BE2C (cell line): ENCODE data around the gene C7orf57.

Experiments used
- DNase-seq: peaks from one replicate; pipeline ENCODE4 v3.0.0-alpha.2; 2020
- H3K27me3 ChIP-seq: fragments of 250-450 bp; sonication (Bioruptor Pico); 2 replicates; pipeline ENCODE4 v1.5.1; 2020; ENCODE audit warnings: mild to moderate bottlenecking
- H3K36me3 ChIP-seq: fragments of 250-450 bp; sonication (Bioruptor Pico); 2 replicates; pipeline ENCODE4 v1.5.1; 2020; ENCODE audit warnings: mild to moderate bottlenecking
- H3K4me1 ChIP-seq: fragments of 250-450 bp; sonication (Bioruptor Pico); 2 replicates; pipeline ENCODE4 v1.5.1; 2020
- H3K4me3 ChIP-seq: 2 replicates; pipeline ENCODE4 v1.5.1; 2011; ENCODE audit warnings: low read depth, low read length
- H3K9me3 ChIP-seq: fragments of 250-450 bp; sonication (Bioruptor Pico); 2 replicates; pipeline ENCODE4 v1.5.1; 2020
- TF ChIP-seq, protein P1 (sequence below): IDR thresholded peaks from 2 replicates; pipeline ENCODE4 v1.5.1; 2012; ENCODE audit warnings: mild to moderate bottlenecking, low read depth, low read length

Gene C7orf57

DNA sequence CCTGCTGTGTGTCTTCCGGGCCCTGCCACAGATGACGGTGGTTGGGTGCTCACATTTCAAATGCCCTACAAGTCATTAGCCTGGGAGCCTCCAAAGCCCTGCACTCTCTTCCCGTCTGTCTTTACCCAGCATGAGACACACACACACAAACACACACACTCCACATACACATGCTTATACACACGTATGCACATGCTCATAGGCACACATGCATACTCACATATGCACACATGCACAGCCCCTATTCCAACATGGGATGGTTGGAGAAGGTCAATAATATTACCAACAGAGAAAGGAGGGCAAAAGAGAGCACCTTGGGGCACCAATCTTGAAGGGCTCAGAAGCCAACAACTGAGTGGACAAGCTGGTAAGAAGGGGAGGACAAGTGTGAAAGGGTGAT lies 25.4 kb upstream of the C7orf57 start:
- DNase-seq: no peak
- Histone ChIP-seq H3K4me1 (no peaks in the 10 kb centered on the region), H3K36me3 (no peaks in the 10 kb centered on the region), H3K9me3 (no peaks in the 10 kb centered on the region), H3K27me3 (no peaks in the 10 kb centered on the region), H3K4me3 (no peak overlapping the region)
- TF ChIP-seq, protein P1, sequence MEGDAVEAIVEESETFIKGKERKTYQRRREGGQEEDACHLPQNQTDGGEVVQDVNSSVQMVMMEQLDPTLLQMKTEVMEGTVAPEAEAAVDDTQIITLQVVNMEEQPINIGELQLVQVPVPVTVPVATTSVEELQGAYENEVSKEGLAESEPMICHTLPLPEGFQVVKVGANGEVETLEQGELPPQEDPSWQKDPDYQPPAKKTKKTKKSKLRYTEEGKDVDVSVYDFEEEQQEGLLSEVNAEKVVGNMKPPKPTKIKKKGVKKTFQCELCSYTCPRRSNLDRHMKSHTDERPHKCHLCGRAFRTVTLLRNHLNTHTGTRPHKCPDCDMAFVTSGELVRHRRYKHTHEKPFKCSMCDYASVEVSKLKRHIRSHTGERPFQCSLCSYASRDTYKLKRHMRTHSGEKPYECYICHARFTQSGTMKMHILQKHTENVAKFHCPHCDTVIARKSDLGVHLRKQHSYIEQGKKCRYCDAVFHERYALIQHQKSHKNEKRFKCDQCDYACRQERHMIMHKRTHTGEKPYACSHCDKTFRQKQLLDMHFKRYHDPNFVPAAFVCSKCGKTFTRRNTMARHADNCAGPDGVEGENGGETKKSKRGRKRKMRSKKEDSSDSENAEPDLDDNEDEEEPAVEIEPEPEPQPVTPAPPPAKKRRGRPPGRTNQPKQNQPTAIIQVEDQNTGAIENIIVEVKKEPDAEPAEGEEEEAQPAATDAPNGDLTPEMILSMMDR: no peak

DNA sequence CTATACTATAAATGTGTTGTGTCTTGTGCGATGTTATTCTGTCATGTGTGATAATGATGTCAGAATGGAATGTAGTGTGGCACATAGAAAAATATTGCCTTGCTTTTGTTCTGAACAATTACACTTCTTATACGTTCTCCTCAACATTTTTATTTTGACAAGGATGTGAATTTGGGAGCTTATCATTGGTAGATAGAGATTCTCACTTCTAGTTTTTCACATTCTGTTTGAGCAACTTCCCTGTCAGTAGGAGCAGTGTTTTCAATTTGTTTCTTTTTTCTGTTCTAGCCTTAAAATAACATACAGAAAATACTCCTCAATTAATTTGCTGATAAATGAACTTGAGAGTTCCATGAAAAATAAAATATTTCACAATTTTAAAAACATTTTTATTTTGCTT lies 24.0 kb upstream of the C7orf57 start:
- Histone ChIP-seq H3K27me3 (no peaks in the 10 kb centered on the region), H3K9me3 (no peaks in the 10 kb centered on the region), H3K4me3 (no peak overlapping the region), H3K36me3 (no peaks in the 10 kb centered on the region), H3K4me1 (no peaks in the 10 kb centered on the region)
- TF ChIP-seq, protein P1: no peak
- no peak for DNase-seq

DNA sequence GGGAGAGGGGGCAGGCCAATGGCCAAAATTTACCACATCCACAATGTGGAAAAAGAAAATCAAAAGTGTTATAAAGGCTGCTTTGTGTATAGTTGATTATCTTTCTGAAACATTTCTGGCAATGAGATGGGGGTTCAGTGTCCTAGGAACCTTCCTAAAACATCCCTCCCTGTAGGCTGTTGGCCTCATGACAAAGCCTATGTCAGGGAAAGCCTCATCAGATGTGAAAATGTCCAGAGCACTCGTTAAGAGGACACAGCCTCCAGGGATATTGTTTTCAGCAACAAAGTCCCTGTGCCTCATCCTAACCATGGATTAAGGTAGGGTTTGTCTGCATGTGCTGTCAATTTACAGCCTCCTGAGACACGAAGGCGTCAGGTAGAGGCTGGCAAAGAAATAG lies 23.4 kb upstream of the C7orf57 start:
- no peaks in the 10 kb centered on the region for H3K36me3 ChIP-seq
- no peaks in the 10 kb centered on the region for H3K4me1 ChIP-seq
- no peaks in the 10 kb centered on the region for H3K27me3 ChIP-seq
- TF ChIP-seq, protein P1: no peak
- no peaks in the 10 kb centered on the region for H3K9me3 ChIP-seq
- DNase-seq: no peak
- H3K4me3 ChIP-seq: no peak overlapping the region

DNA sequence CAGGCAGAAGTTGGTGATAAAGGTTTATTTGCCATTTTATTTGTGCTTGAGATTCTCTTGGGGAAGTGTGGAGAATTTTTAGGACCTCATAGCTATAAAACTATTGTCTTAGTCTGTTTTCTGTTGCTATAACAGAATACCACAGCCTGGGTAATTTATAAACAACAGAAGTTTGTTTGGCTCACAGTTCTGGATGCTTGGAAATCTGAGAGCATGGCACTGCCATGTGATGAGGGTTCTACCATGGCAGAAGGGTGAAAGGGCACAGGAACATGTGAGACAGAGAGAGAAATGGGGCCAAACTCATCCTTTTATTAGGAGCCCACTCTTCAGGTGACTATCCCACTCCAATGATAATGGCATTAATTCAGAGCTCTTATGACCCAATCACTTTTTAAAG lies 18.7 kb upstream of the C7orf57 start:
- Histone ChIP-seq H3K27me3 (no peaks in the 10 kb centered on the region), H3K4me1 (no peaks in the 10 kb centered on the region), H3K4me3 (no peak overlapping the region), H3K36me3 (no peaks in the 10 kb centered on the region), H3K9me3 (no peaks in the 10 kb centered on the region)
- TF ChIP-seq, protein P1: no peak
- DNase-seq: no peak

DNA sequence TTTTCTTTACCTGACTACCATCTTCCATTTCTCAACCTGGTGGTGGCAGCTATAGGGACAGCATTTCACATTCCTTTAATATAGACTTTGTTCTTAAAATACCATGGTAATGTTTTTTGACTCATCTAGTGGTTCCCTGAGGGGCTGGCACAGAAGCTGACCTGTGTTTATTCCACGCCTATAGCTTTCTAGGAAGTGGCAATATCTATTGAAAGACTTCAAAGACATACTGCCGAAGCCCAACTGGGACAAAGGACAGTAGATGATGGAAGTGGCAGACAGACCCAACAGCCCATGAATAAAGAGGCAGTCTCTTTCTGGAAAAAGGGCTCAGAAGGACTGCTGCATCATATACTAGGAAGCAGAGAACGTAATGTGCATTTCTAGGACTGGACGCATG lies 17.7 kb upstream of the C7orf57 start:
- Histone ChIP-seq H3K9me3 (no peaks in the 10 kb centered on the region), H3K4me1 (no peaks in the 10 kb centered on the region), H3K4me3 (no peak overlapping the region), H3K27me3 (no peaks in the 10 kb centered on the region), H3K36me3 (no peaks in the 10 kb centered on the region)
- TF ChIP-seq, protein P1: no peak
- DNase-seq: no peak

DNA sequence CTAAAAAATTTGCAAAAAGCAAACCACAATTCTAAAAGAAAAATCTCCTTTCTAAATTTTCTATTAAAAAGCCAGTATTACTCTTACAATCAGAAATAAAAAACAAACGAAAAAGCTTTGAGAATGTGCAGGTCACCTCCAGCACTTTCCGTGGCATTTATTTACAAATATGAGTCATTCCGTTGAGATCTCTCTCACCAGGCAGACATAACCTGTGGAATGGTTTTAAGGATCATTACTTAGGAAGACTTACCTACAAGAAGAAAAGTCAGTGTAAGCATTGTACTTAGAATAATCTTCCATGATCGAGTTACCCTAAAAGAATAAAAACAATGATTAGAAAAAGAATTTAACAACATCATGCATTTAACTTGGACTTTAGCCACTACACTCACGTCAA lies 9.7 kb upstream of the C7orf57 start:
- Histone ChIP-seq H3K9me3 (no peaks in the 10 kb centered on the region), H3K4me1 (no peaks in the 10 kb centered on the region), H3K36me3 (no peaks in the 10 kb centered on the region), H3K4me3 (no peak overlapping the region), H3K27me3 (peaks cover 36% of the 10 kb centered on the region)
- no peak for DNase-seq
- TF ChIP-seq, protein P1: no peak
